ENCODE data around the gene KCNQ2.

The KCNQ2 gene

GRCh38 chr20:63417097-63417737 lies 55.2 kb downstream of the KCNQ2 start:
- H3K9me3 ChIP-seq (ENCODE audit: control insufficient read depth, insufficient read depth, low read length), result no peaks in the 10 kb centered on the region
- peaks cover 2% of the 10 kb centered on the region for H3K4me1 ChIP-seq (ENCODE audit: control insufficient read depth, insufficient read depth, low read length)
- WGBS (ENCODE audit: insufficient coverage, insufficient read length), result no CpG with 5 or more reads among the region's 25 CpGs
- no peak for DNase-seq (ENCODE audit: low read depth, low spot score)
- no peak overlapping the region for H3K27ac ChIP-seq (ENCODE audit: low read length)
- H3K4me3 ChIP-seq (ENCODE audit: low read length), result no peak overlapping the region
- no peaks in the 10 kb centered on the region for H3K27me3 ChIP-seq (ENCODE audit: control insufficient read depth, insufficient read depth, low read length)
- no peaks in the 10 kb centered on the region for H3K36me3 ChIP-seq (ENCODE audit: control insufficient read depth, insufficient read depth, low read length)

DNA sequence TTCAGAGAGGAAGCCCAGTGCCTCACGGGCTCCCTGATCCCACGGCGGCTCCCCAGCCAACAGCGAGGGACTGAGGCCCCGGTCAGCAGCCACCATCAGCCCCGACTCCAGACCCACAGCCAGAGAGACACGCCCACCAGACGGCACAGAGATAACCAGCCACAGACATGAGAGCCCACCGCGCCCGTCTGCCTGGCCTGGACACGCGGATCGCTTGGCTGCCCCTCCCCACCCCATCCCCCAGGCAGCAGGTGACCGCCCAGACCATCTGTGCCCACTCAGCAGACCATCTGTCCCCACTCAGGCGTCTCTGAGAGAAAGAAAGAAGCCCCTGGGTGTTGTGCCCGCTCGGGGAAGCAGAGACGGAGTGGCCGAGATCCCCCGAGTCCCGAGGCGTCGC lies 55.8 kb downstream of the KCNQ2 start:
- Histone ChIP-seq H3K27ac (ENCODE audit: low read length) (no peak overlapping the region), H3K9me3 (ENCODE audit: control insufficient read depth, insufficient read depth, low read length) (no peaks in the 10 kb centered on the region), H3K36me3 (ENCODE audit: control insufficient read depth, insufficient read depth, low read length) (no peaks in the 10 kb centered on the region), H3K27me3 (ENCODE audit: control insufficient read depth, insufficient read depth, low read length) (no peaks in the 10 kb centered on the region), H3K4me1 (ENCODE audit: control insufficient read depth, insufficient read depth, low read length) (peaks cover 2% of the 10 kb centered on the region), H3K4me3 (ENCODE audit: low read length) (no peak overlapping the region)
- WGBS (ENCODE audit: insufficient coverage, insufficient read length), result no CpG with 5 or more reads among the region's 24 CpGs
- no peak for DNase-seq (ENCODE audit: low read depth, low spot score)

DNA sequence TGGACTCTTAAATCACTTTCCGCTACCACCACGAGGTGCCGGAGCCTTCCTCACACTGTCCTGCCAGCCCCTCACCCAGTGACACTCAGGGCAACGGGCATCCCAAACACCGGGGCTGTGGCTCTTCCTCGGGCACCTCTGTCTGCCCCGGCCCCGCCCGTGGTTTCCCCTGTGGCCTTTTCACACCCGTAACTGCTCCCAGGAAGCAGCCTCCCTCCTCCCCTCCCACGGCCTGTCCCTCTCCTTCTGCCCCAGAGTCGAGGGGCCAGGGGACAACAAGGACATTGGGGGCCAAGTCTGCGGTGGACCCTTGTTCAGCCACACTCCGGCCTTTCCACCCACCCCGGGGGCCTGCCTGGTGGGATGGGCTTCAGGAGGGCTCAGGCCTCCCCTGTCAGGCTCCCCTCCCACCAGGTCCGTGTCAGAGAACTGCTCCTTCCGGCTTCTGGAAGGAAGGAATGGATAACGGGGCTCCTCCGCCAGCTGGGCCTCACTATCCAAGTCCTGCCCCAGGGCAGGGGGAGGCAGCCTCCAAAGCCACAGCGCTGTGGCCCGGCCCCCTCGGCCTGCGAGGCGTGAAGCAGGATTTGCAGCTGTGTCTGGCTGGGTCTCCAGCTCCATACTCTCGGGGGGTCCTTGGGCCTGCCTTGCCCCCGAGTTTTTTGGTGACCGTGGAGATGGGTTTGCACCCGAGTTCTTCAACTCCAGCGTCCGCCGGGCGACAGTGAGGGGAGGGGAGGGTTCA lies 56.6 kb downstream of the KCNQ2 start:
- Histone ChIP-seq H3K4me1 (ENCODE audit: control insufficient read depth, insufficient read depth, low read length) (peaks cover 2% of the 10 kb centered on the region), H3K36me3 (ENCODE audit: control insufficient read depth, insufficient read depth, low read length) (no peaks in the 10 kb centered on the region), H3K27ac (ENCODE audit: low read length) (no peak overlapping the region), H3K27me3 (ENCODE audit: control insufficient read depth, insufficient read depth, low read length) (no peaks in the 10 kb centered on the region), H3K4me3 (ENCODE audit: low read length) (no peak overlapping the region), H3K9me3 (ENCODE audit: control insufficient read depth, insufficient read depth, low read length) (no peaks in the 10 kb centered on the region)
- no peak for DNase-seq (ENCODE audit: low read depth, low spot score)
- no CpG with 5 or more reads among the region's 32 CpGs for WGBS (ENCODE audit: insufficient coverage, insufficient read length)

- DNase-seq (ENCODE audit: low read depth, low spot score), result no peak
- Histone ChIP-seq H3K36me3 (ENCODE audit: control insufficient read depth, insufficient read depth, low read length) (no peaks in the 10 kb centered on the region), H3K4me1 (ENCODE audit: control insufficient read depth, insufficient read depth, low read length) (peaks cover 4% of the 10 kb centered on the region), H3K27ac (ENCODE audit: low read length) (no peak overlapping the region), H3K27me3 (ENCODE audit: control insufficient read depth, insufficient read depth, low read length) (no peaks in the 10 kb centered on the region), H3K9me3 (ENCODE audit: control insufficient read depth, insufficient read depth, low read length) (no peaks in the 10 kb centered on the region), H3K4me3 (ENCODE audit: low read length) (no peak overlapping the region)
- no CpG with 5 or more reads among the region's 45 CpGs for WGBS (ENCODE audit: insufficient coverage, insufficient read length)
These were observed 57.6 kb downstream of the KCNQ2 start for GRCh38 chr20:63414720-63415430.

- no peak for DNase-seq (ENCODE audit: low read depth, low spot score)
- no peak overlapping the region for H3K27ac ChIP-seq (ENCODE audit: low read length)
- peaks cover 4% of the 10 kb centered on the region for H3K4me1 ChIP-seq (ENCODE audit: control insufficient read depth, insufficient read depth, low read length)
- no peaks in the 10 kb centered on the region for H3K27me3 ChIP-seq (ENCODE audit: control insufficient read depth, insufficient read depth, low read length)
- no peak overlapping the region for H3K4me3 ChIP-seq (ENCODE audit: low read length)
- no peaks in the 10 kb centered on the region for H3K36me3 ChIP-seq (ENCODE audit: control insufficient read depth, insufficient read depth, low read length)
- no peaks in the 10 kb centered on the region for H3K9me3 ChIP-seq (ENCODE audit: control insufficient read depth, insufficient read depth, low read length)
- WGBS (ENCODE audit: insufficient coverage, insufficient read length), result no CpG with 5 or more reads among the region's 33 CpGs
These were observed 58.3 kb downstream of the KCNQ2 start for GRCh38 chr20:63413963-63414684.

DNA sequence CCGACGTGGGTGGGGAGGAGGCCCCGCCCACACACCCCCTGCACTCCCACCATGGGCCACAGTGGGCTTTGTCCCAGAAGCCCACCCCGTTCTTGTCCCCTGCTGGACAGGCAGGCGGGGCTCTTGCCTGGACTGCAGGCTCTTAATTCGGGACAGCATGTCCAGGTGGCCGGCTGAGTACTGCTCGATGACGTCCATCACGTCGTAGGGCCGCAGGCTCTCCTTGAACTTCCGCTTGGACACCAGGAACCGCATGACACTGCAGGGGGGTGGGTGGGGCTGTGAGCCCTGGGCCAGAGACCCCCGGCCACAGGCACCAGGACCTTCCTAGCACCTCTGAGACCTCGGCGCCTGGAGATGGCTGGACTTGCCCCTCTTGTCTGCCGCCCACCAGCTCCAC lies 59.1 kb downstream of the KCNQ2 start:
- H3K4me3 ChIP-seq (ENCODE audit: low read length), result no peak overlapping the region
- no peak for DNase-seq (ENCODE audit: low read depth, low spot score)
- H3K4me1 ChIP-seq (ENCODE audit: control insufficient read depth, insufficient read depth, low read length), result peaks cover 4% of the 10 kb centered on the region
- no peaks in the 10 kb centered on the region for H3K36me3 ChIP-seq (ENCODE audit: control insufficient read depth, insufficient read depth, low read length)
- H3K27me3 ChIP-seq (ENCODE audit: control insufficient read depth, insufficient read depth, low read length), result no peaks in the 10 kb centered on the region
- H3K9me3 ChIP-seq (ENCODE audit: control insufficient read depth, insufficient read depth, low read length), result no peaks in the 10 kb centered on the region
- no peak overlapping the region for H3K27ac ChIP-seq (ENCODE audit: low read length)
- no CpG with 5 or more reads among the region's 18 CpGs for WGBS (ENCODE audit: insufficient coverage, insufficient read length)

DNA sequence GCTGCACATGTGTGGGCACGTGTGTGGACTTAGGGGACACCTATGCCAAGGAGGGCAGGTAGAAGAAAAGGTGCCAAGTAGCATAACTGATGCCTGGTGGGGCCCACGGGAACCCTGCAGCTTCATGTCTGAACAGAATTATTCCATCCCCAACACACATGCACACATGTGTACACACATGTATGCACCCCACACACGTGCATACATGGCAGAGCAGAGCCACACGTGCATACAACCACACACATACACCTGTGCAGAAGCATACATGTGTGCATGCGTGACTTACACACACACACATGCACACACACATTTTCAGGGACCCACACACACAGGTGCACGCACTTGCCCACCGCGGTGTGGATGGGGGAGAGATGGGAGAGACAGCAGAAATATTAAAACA lies 59.6 kb downstream of the KCNQ2 start:
- no CpG with 5 or more reads among the region's 8 CpGs for WGBS (ENCODE audit: insufficient coverage, insufficient read length)
- Histone ChIP-seq H3K27ac (ENCODE audit: low read length) (no peak overlapping the region), H3K9me3 (ENCODE audit: control insufficient read depth, insufficient read depth, low read length) (no peaks in the 10 kb centered on the region), H3K4me1 (ENCODE audit: control insufficient read depth, insufficient read depth, low read length) (peaks cover 4% of the 10 kb centered on the region), H3K27me3 (ENCODE audit: control insufficient read depth, insufficient read depth, low read length) (no peaks in the 10 kb centered on the region), H3K36me3 (ENCODE audit: control insufficient read depth, insufficient read depth, low read length) (no peaks in the 10 kb centered on the region), H3K4me3 (ENCODE audit: low read length) (no peak overlapping the region)
- no peak for DNase-seq (ENCODE audit: low read depth, low spot score)

GRCh38 chr20:63411898-63412631 lies 60.4 kb downstream of the KCNQ2 start:
- Histone ChIP-seq H3K4me1 (ENCODE audit: control insufficient read depth, insufficient read depth, low read length) (peaks cover 4% of the 10 kb centered on the region), H3K27me3 (ENCODE audit: control insufficient read depth, insufficient read depth, low read length) (no peaks in the 10 kb centered on the region), H3K27ac (ENCODE audit: low read length) (no peak overlapping the region), H3K9me3 (ENCODE audit: control insufficient read depth, insufficient read depth, low read length) (no peaks in the 10 kb centered on the region), H3K36me3 (ENCODE audit: control insufficient read depth, insufficient read depth, low read length) (no peaks in the 10 kb centered on the region), H3K4me3 (ENCODE audit: low read length) (no peak overlapping the region)
- no CpG with 5 or more reads among the region's 39 CpGs for WGBS (ENCODE audit: insufficient coverage, insufficient read length)
- DNase-seq (ENCODE audit: low read depth, low spot score), result no peak

DNA sequence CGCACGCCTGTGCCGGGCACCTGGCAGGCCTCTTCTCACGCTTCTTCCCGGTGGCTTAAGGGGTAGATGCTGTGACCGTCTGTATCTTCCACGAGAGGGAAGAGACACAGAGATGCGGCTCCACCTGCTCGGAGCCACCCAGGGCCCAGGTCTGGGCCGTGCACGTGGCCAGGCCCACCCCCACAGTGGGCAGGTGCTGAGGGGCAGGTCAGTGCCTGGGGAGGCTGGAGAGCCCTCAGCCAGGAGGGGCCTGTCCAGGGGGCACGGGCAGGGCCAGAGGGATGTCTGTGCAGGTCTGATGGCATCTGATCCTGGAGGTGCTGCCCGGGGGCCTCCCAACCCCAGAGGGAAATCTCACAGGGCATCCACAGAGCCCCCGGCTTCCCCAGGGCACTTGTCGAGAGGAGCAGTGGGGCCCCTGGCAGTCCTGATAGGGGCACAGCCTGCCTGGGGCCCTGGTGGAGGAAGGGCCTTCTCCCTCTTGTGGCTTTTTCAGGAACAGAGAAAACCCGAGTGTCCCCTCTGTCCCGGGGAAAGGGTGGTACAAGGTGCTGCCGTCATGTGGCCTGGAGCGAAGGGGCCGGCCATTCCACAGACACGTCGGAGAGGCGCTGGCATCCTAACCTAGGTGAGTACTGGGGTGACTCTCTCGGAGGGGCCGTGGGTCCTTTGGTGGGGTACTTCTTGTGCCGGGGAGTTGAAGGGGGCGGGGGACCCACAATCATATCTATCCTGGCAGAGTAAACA lies 61.1 kb downstream of the KCNQ2 start:
- Histone ChIP-seq H3K4me3 (ENCODE audit: low read length) (no peak overlapping the region), H3K4me1 (ENCODE audit: control insufficient read depth, insufficient read depth, low read length) (peaks cover 2% of the 10 kb centered on the region; the same call in 1 of the 2 replicates), H3K9me3 (ENCODE audit: control insufficient read depth, insufficient read depth, low read length) (no peaks in the 10 kb centered on the region), H3K27ac (ENCODE audit: low read length) (no peak overlapping the region), H3K36me3 (ENCODE audit: control insufficient read depth, insufficient read depth, low read length) (no peaks in the 10 kb centered on the region), H3K27me3 (ENCODE audit: control insufficient read depth, insufficient read depth, low read length) (no peaks in the 10 kb centered on the region)
- no peak for DNase-seq (ENCODE audit: low read depth, low spot score)
- no CpG with 5 or more reads among the region's 27 CpGs for WGBS (ENCODE audit: insufficient coverage, insufficient read length)
